ENCODE measurements around the gene AOC3. TPM values are rescaled to one million over a fixed set of nuclear protein-coding genes. Genes with fewer than 3 reads are reported as not detected.
"Not testable (repeated sequence)": the region's sequence is repeated elsewhere in the genome, so short reads cannot be mapped to it uniquely, and the experiment has no call there.

AOC3 gene
- total RNA-seq, 1 experiment from 2014 or later, result 0.44 TPM

GRCh38 chr17:42871647-42872046, 20.6 kb downstream of the AOC3 start:
- H3K36me3 Mint-ChIP-seq (ENCODE audit: insufficient read depth, unreplicated experiment), result no peaks in the 10 kb centered on the region
- H3K4me1 Mint-ChIP-seq (ENCODE audit: insufficient read depth, unreplicated experiment), result no peaks in the 10 kb centered on the region
- no peak for TF ChIP-seq CTCF (IDR thresholded peaks at IDR 0.05; ENCODE audit: unreplicated experiment)
- no peak overlapping the region for H3K4me3 Mint-ChIP-seq (ENCODE audit: unreplicated experiment)
- POLR2A ChIA-PET, result no interaction called here
- no peak for DNase-seq (ENCODE audit: unreplicated experiment)
- H3K9me3 Mint-ChIP-seq (ENCODE audit: unreplicated experiment), result peaks cover 19% of the 10 kb centered on the region
- H3K27ac Mint-ChIP-seq (ENCODE audit: low read depth, unreplicated experiment), result no peak overlapping the region
- CTCF ChIA-PET, result no interaction called here
- peaks cover 12% of the 10 kb centered on the region for H3K27me3 Mint-ChIP-seq (ENCODE audit: insufficient read depth, unreplicated experiment)
- intact Hi-C loops (cut with micrococcal nuclease), result no loop called here
- BruUV-seq (replicated peaks), result no TSS peak

GRCh38 chr17:42872251-42872965, 21.4 kb downstream of the AOC3 start:
- Mint-ChIP-seq H3K36me3 (ENCODE audit: insufficient read depth, unreplicated experiment) (no peaks in the 10 kb centered on the region), H3K27ac (ENCODE audit: low read depth, unreplicated experiment) (no peak overlapping the region), H3K4me1 (ENCODE audit: insufficient read depth, unreplicated experiment) (no peaks in the 10 kb centered on the region), H3K4me3 (ENCODE audit: unreplicated experiment) (no peak overlapping the region), H3K9me3 (ENCODE audit: unreplicated experiment) (peaks cover 19% of the 10 kb centered on the region), H3K27me3 (ENCODE audit: insufficient read depth, unreplicated experiment) (peaks cover 12% of the 10 kb centered on the region)
- CTCF ChIA-PET, result no interaction called here
- TF ChIP-seq CTCF (IDR thresholded peaks at IDR 0.05; ENCODE audit: unreplicated experiment), result no peak
- intact Hi-C loops (cut with micrococcal nuclease), result no loop called here
- no TSS peak for BruUV-seq (replicated peaks)
- no peak for DNase-seq (ENCODE audit: unreplicated experiment)
- POLR2A ChIA-PET, result no interaction called here

- H3K4me1 Mint-ChIP-seq (ENCODE audit: insufficient read depth, unreplicated experiment), result no peaks in the 10 kb centered on the region
- peaks cover 21% of the 10 kb centered on the region for H3K27me3 Mint-ChIP-seq (ENCODE audit: insufficient read depth, unreplicated experiment)
- ChIA-PET CTCF (no interaction called here), POLR2A (no interaction called here)
- BruUV-seq (replicated peaks), result no TSS peak
- peaks cover 19% of the 10 kb centered on the region for H3K9me3 Mint-ChIP-seq (ENCODE audit: unreplicated experiment)
- no peak for DNase-seq (ENCODE audit: unreplicated experiment)
- H3K4me3 Mint-ChIP-seq (ENCODE audit: unreplicated experiment), result no peak overlapping the region
- H3K27ac Mint-ChIP-seq (ENCODE audit: low read depth, unreplicated experiment), result no peak overlapping the region
- intact Hi-C loops (cut with micrococcal nuclease), result no loop called here
- no peak for TF ChIP-seq CTCF (IDR thresholded peaks at IDR 0.05; ENCODE audit: unreplicated experiment)
- H3K36me3 Mint-ChIP-seq (ENCODE audit: insufficient read depth, unreplicated experiment), result no peaks in the 10 kb centered on the region
Measured at GRCh38 chr17:42873315-42873714, 22.3 kb downstream of the AOC3 start.

- POLR2A ChIA-PET; H3K4me3 Mint-ChIP-seq (ENCODE audit: unreplicated experiment); H3K4me1 Mint-ChIP-seq (ENCODE audit: insufficient read depth, unreplicated experiment); CTCF ChIA-PET; H3K27ac Mint-ChIP-seq (ENCODE audit: low read depth, unreplicated experiment); DNase-seq (ENCODE audit: unreplicated experiment); BruUV-seq (replicated peaks); H3K36me3 Mint-ChIP-seq (ENCODE audit: insufficient read depth, unreplicated experiment); intact Hi-C loops (cut with micrococcal nuclease): not testable (repeated sequence)
- Mint-ChIP-seq H3K9me3 (ENCODE audit: unreplicated experiment) (peaks cover 19% of the 10 kb centered on the region), H3K27me3 (ENCODE audit: insufficient read depth, unreplicated experiment) (peaks cover 28% of the 10 kb centered on the region)
Measured at GRCh38 chr17:42873932-42874695, 23.1 kb downstream of the AOC3 start.
